MCF 10A (cell line): ENCODE data around the gene ZNF529. TPM values are rescaled to one million over a fixed set of nuclear protein-coding genes. Genes with fewer than 3 reads are reported as not detected.
"Not testable (repeated sequence)": the region's sequence is repeated elsewhere in the genome, so short reads cannot be mapped to it uniquely, and the experiment has no call there.

Experiments used
- BruUV-seq: library from RNA; stranded (reverse); fragments of 400-500 nt; replicated peaks from 2 replicates; lab custom pipeline; 2021; lab: Mats Ljungman, UMichigan
- CTCF ChIA-PET: fragments of 300-600 bp; sonication (Branson Sonifier 250); formaldehyde crosslinking; extraction: SDS; loops from one replicate; lab custom pipeline; 2021; ENCODE audit warnings: antibody characterized with exemption, inconsistent platforms; lab: Yijun Ruan, JAX
- POLR2A ChIA-PET: fragments of 300-600, 350-650 bp; sonication (Branson Sonifier 250); formaldehyde crosslinking; extraction: SDS; loops from one replicate; lab custom pipeline; 2020; ENCODE audit warnings: antibody characterized with exemption, inconsistent platforms; lab: Yijun Ruan, JAX
- DNase-seq: peaks from one replicate; pipeline ENCODE4 v3.0.0-alpha.2; 2018; ENCODE audit not compliant: unreplicated experiment
- H3K27ac Mint-ChIP-seq: one replicate; pipeline ENCODE4 v1.8.0; 2022; ENCODE audit warnings: mild to moderate bottlenecking, low read depth, mixed read lengths; ENCODE audit not compliant: unreplicated experiment
- H3K27me3 Mint-ChIP-seq: one replicate; pipeline ENCODE4 v1.8.0; 2022; ENCODE audit warnings: mixed read lengths; ENCODE audit not compliant: insufficient read depth, unreplicated experiment
- H3K36me3 Mint-ChIP-seq: one replicate; pipeline ENCODE4 v1.8.0; 2022; ENCODE audit warnings: mild to moderate bottlenecking, moderate library complexity, mixed read lengths; ENCODE audit not compliant: insufficient read depth, unreplicated experiment
- H3K4me1 Mint-ChIP-seq: one replicate; pipeline ENCODE4 v1.8.0; 2022; ENCODE audit warnings: mixed read lengths; ENCODE audit not compliant: insufficient read depth, unreplicated experiment
- H3K4me3 Mint-ChIP-seq: one replicate; pipeline ENCODE4 v1.8.0; 2022; ENCODE audit warnings: mild to moderate bottlenecking, moderate library complexity, mixed read lengths; ENCODE audit not compliant: unreplicated experiment
- H3K9me3 Mint-ChIP-seq: one replicate; pipeline ENCODE4 v1.8.0; 2022; ENCODE audit warnings: mixed read lengths; ENCODE audit not compliant: unreplicated experiment
- CTCF ChIP-seq: fragments of 200-600 bp; IDR thresholded peaks from one replicate; pipeline ENCODE4 v1.8.0; 2022; ENCODE audit warnings: antibody characterized with exemption, mild to moderate bottlenecking; ENCODE audit not compliant: unreplicated experiment
- intact Hi-C: fragments of 100-400 bp; cut with micrococcal nuclease; formaldehyde crosslinking; loops from 2 replicates; pipeline ENCODE4 v1.14.1; 2022
- total RNA-seq: library from RNA; stranded (reverse); gene quantifications from 2 replicates; pipeline ENCODE4 v1.2.3, GENCODE V29; 2022

Gene ZNF529
- total RNA-seq, 1 experiment from 2014 or later = 11.4 TPM

GRCh38 chr19:36604656-36605100 is 31.6 kb upstream of the ZNF529 start:
- DNase-seq = no peak
- H3K36me3 Mint-ChIP-seq = no peaks in the 10 kb centered on the region
- CTCF ChIA-PET = no interaction called here
- no peak for TF ChIP-seq CTCF
- intact Hi-C loops = no loop called here
- BruUV-seq = no TSS peak
- POLR2A ChIA-PET = interaction anchor here (0.6 kb wide), 1 partner anchor 856 kb away, joined by 3 read pairs; no protein-coding TSS in a partner anchor
- H3K4me1 Mint-ChIP-seq = no peaks in the 10 kb centered on the region
- no peaks in the 10 kb centered on the region for H3K27me3 Mint-ChIP-seq
- no peak overlapping the region for H3K4me3 Mint-ChIP-seq
- H3K27ac Mint-ChIP-seq = no peak overlapping the region
- H3K9me3 Mint-ChIP-seq = peaks cover 27% of the 10 kb centered on the region

GRCh38 chr19:36602681-36603080 is 29.6 kb upstream of the ZNF529 start:
- POLR2A ChIA-PET = interaction anchor here (0.7 kb wide), 1 partner anchor 1213 kb away, joined by 3 read pairs; no protein-coding TSS in a partner anchor
- H3K4me3 Mint-ChIP-seq, H3K27ac Mint-ChIP-seq, H3K4me1 Mint-ChIP-seq, H3K27me3 Mint-ChIP-seq, BruUV-seq, intact Hi-C loops, CTCF ChIA-PET, H3K36me3 Mint-ChIP-seq, DNase-seq: not testable (repeated sequence)
- H3K9me3 Mint-ChIP-seq = peaks cover 19% of the 10 kb centered on the region

- DNase-seq = no peak
- peaks cover 51% of the 10 kb centered on the region for H3K36me3 Mint-ChIP-seq
- CTCF ChIA-PET = interaction anchor here (0.6 kb wide), 1 partner anchor 14 kb away, joined by 3 read pairs; no protein-coding TSS in a partner anchor
- H3K27ac Mint-ChIP-seq = no peak overlapping the region
- H3K27me3 Mint-ChIP-seq = no peaks in the 10 kb centered on the region
- no peak for TF ChIP-seq CTCF
- BruUV-seq = no TSS peak
- H3K4me1 Mint-ChIP-seq = peaks cover 7% of the 10 kb centered on the region
- peaks cover 20% of the 10 kb centered on the region for H3K9me3 Mint-ChIP-seq
- no peak overlapping the region for H3K4me3 Mint-ChIP-seq
- intact Hi-C loops = loop anchor here (10.0 kb wide), 1 partner anchor 86 kb away; the partner anchor contains the start of gene ZNF461
- POLR2A ChIA-PET = interaction anchor here (0.6 kb wide), 1 partner anchor 14 kb away, joined by 3 read pairs; no protein-coding TSS in a partner anchor
Observed at GRCh38 chr19:36579255-36579654, 6.2 kb upstream of the ZNF529 start.

GRCh38 chr19:36577271-36577996 is 4.3 kb upstream of the ZNF529 start:
- TF ChIP-seq CTCF = no peak
- peaks cover 10% of the 10 kb centered on the region for H3K9me3 Mint-ChIP-seq
- no TSS peak for BruUV-seq
- no peak overlapping the region for H3K27ac Mint-ChIP-seq
- ChIA-PET CTCF (interaction anchor here (0.6 to 0.8 kb wide), 4 partner anchors 16 to 194 kb away, joined by 3 to 4 read pairs (median 4); no protein-coding TSS in a partner anchor), POLR2A (no interaction called here)
- peaks cover 17% of the 10 kb centered on the region for H3K4me1 Mint-ChIP-seq
- H3K36me3 Mint-ChIP-seq = peaks cover 60% of the 10 kb centered on the region
- H3K27me3 Mint-ChIP-seq = no peaks in the 10 kb centered on the region
- no peak for DNase-seq
- no peak overlapping the region for H3K4me3 Mint-ChIP-seq
- intact Hi-C loops = loop anchor here (10.0 kb wide), 1 partner anchor 87 kb away; the partner anchor contains the start of gene ZNF461
